WTC11 (cell line): Measurements from ENCODE around the gene DMBX1. TPM values are rescaled to one million over a fixed set of nuclear protein-coding genes. Genes with fewer than 3 reads are reported as not detected.

Source experiments
- ATAC-seq: fragments of 200-7000 bp; cut with Tn5 transposase; 2 replicates; pipeline ENCODE4 v1.10.0; 2021; ENCODE audit warnings: mild to moderate bottlenecking, moderate library complexity
- CTCF ChIA-PET: fragments of 300-600 bp; sonication (Branson Sonifier 250); formaldehyde crosslinking; loops from one replicate; lab custom pipeline; 2021; ENCODE audit warnings: antibody characterized with exemption; lab: Charles Lee
- POLR2A ChIA-PET: fragments of 350-600 bp; sonication (Branson Sonifier 250); formaldehyde crosslinking; loops from one replicate; lab custom pipeline; 2021; ENCODE audit warnings: antibody characterized with exemption; lab: Charles Lee
- DNase-seq: peaks from one replicate; pipeline ENCODE4 v3.0.0; 2021; ENCODE audit warnings: low spot score
- H3K27ac Mint-ChIP-seq: 2 replicates; pipeline ENCODE4 v1.8.0; 2021; ENCODE audit warnings: mixed read lengths
- H3K27me3 Mint-ChIP-seq: 2 replicates; pipeline ENCODE4 v1.8.0; 2021; ENCODE audit warnings: low read depth, mild to moderate bottlenecking, moderate library complexity, mixed read lengths
- H3K36me3 Mint-ChIP-seq: 2 replicates; pipeline ENCODE4 v1.8.0; 2021; ENCODE audit warnings: mixed read lengths
- H3K4me1 Mint-ChIP-seq: 2 replicates; pipeline ENCODE4 v1.8.0; 2022; ENCODE audit warnings: mixed read lengths
- H3K4me3 Mint-ChIP-seq: 2 replicates; pipeline ENCODE4 v1.8.0; 2021; ENCODE audit warnings: mild to moderate bottlenecking, moderate library complexity, mixed read lengths
- H3K9me3 Mint-ChIP-seq: 2 replicates; pipeline ENCODE4 v1.8.0; 2021; ENCODE audit warnings: mixed read lengths
- ELF4 ChIP-seq: sonication (generic); formaldehyde crosslinking; IDR thresholded peaks from 2 replicates; pipeline ENCODE4 v1.8.1; 2022; ENCODE audit warnings: low read depth, mild to moderate bottlenecking, moderate library complexity, missing genetic modification reagents
- GRHL2 ChIP-seq: fragments of 250-450 bp; sonication (Bioruptor Pico); IDR thresholded peaks from 2 replicates; pipeline ENCODE4 v1.8.0; 2022; ENCODE audit warnings: mild to moderate bottlenecking, moderate library complexity; ENCODE audit not compliant: insufficient replicate concordance, severe bottlenecking
- OVOL2 ChIP-seq: fragments of 250-450 bp; sonication (Bioruptor Pico); IDR thresholded peaks from 2 replicates; pipeline ENCODE4 v1.9.0; 2021; ENCODE audit warnings: mild to moderate bottlenecking, borderline replicate concordance
- PRRX2 ChIP-seq: fragments of 250-450 bp; sonication (Bioruptor Pico); IDR thresholded peaks from 2 replicates; pipeline ENCODE4 v1.8.0; 2021; ENCODE audit warnings: mild to moderate bottlenecking
- RORB ChIP-seq: fragments of 250-450 bp; sonication (Bioruptor Pico); IDR thresholded peaks from 2 replicates; pipeline ENCODE4 v1.9.0; 2021; ENCODE audit warnings: mild to moderate bottlenecking
- TCF7 ChIP-seq: sonication (generic); formaldehyde crosslinking; IDR thresholded peaks from 2 replicates; pipeline ENCODE4 v1.8.0; 2022; ENCODE audit warnings: mild to moderate bottlenecking, low read depth, missing genetic modification reagents, moderate library complexity
- TP53 ChIP-seq: sonication (generic); formaldehyde crosslinking; IDR thresholded peaks from 2 replicates; pipeline ENCODE4 v1.8.1; 2023; ENCODE audit warnings: mild to moderate bottlenecking, missing genetic modification reagents
- ZNF121 ChIP-seq: sonication (generic); formaldehyde crosslinking; IDR thresholded peaks from 2 replicates; pipeline ENCODE4 v1.8.0; 2023; ENCODE audit warnings: missing genetic modification reagents
- total RNA-seq: library from RNA; stranded (reverse); gene quantifications from 3 replicates; pipeline ENCODE4 v1.2.3, GENCODE V29; 2021
- TF ChIP-seq, protein P1 (sequence below): sonication (generic); formaldehyde crosslinking; IDR thresholded peaks from 2 replicates; pipeline ENCODE4 v1.8.0; 2022; ENCODE audit warnings: missing genetic modification reagents
- TF ChIP-seq, protein P2 (sequence below): fragments of 250-450 bp; sonication (Bioruptor Pico); IDR thresholded peaks from 2 replicates; pipeline ENCODE4 v1.8.0; 2021; ENCODE audit warnings: mild to moderate bottlenecking
- TF ChIP-seq, protein P3 (sequence below): fragments of 250-450 bp; sonication (Bioruptor Pico); IDR thresholded peaks from 2 replicates; pipeline ENCODE4 v1.9.0; 2021; ENCODE audit warnings: mild to moderate bottlenecking
- TF ChIP-seq, protein P4 (sequence below): sonication (generic); formaldehyde crosslinking; IDR thresholded peaks from 2 replicates; pipeline ENCODE4 v1.8.1; 2023; ENCODE audit warnings: mild to moderate bottlenecking, moderate library complexity, missing genetic modification reagents
- TF ChIP-seq, protein P5 (sequence below): fragments of 200-600 bp; IDR thresholded peaks from 2 replicates; pipeline ENCODE4 v1.8.0; 2022; ENCODE audit warnings: antibody characterized with exemption
- TF ChIP-seq, protein P6 (sequence below): sonication (generic); formaldehyde crosslinking; IDR thresholded peaks from 2 replicates; pipeline ENCODE4 v1.8.0; 2022; ENCODE audit warnings: mild to moderate bottlenecking, missing genetic modification reagents
- TF ChIP-seq, protein P7 (sequence below): fragments of 250-450 bp; sonication (Bioruptor Pico); IDR thresholded peaks from 2 replicates; pipeline ENCODE4 v1.9.0; 2021; ENCODE audit warnings: moderate library complexity, mild to moderate bottlenecking, inconsistent platforms, borderline replicate concordance
- TF ChIP-seq, protein P8 (sequence below): sonication (generic); formaldehyde crosslinking; IDR thresholded peaks from 2 replicates; pipeline ENCODE4 v1.8.1; 2022; ENCODE audit warnings: missing genetic modification reagents, borderline replicate concordance
- TF ChIP-seq, protein P9 (sequence below): sonication (generic); formaldehyde crosslinking; conservative IDR thresholded peaks from 2 replicates; pipeline ENCODE4 v1.8.1; 2023; ENCODE audit warnings: mild to moderate bottlenecking, low read depth, missing genetic modification reagents, moderate library complexity

The DMBX1 gene
- total RNA-seq, 1 experiment from 2014 or later: 3.7 TPM

DNA sequence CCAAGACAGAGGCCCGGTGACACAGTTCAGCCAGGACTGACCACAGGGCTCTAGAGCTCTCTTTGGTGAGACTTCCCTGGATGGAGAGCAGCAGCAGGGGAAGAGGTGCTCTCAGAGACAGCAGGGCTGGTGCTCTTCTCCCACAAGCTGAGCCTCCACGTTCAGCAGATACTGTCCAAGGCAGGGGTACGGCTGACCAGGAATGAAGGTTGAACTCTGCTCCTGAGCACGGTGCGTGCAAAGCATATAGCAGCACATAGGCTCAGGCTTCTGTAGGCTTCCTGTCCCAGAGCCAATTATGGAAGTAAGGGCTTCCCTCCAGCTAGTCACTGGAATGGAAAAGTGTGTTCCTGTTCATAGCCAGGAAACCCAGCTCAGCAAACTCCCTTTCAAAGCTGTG lies 23.9 kb downstream of the DMBX1 start:
- H3K9me3 Mint-ChIP-seq: no peaks in the 10 kb centered on the region
- POLR2A ChIA-PET: no interaction called here
- DNase-seq: no peak
- H3K4me3 Mint-ChIP-seq: no peak overlapping the region
- peaks cover 46% of the 10 kb centered on the region for H3K27me3 Mint-ChIP-seq
- no peak for ATAC-seq
- CTCF ChIA-PET: interaction anchor here (0.6 to 2.3 kb wide), 9 partner anchors 13 to 71 kb away, joined by 3 to 13 read pairs (median 4); no protein-coding TSS in a partner anchor
- H3K4me1 Mint-ChIP-seq: peaks cover 53% of the 10 kb centered on the region
- TF ChIP-seq OVOL2 (CRISPR knock-in tag) (no peak), PRRX2 (CRISPR knock-in tag) (no peak), GRHL2 (CRISPR knock-in tag) (no peak), ELF4 (CRISPR knock-in tag) (no peak), TP53 (no peak), RORB (CRISPR knock-in tag) (no peak)
- TF ChIP-seq, protein P1, sequence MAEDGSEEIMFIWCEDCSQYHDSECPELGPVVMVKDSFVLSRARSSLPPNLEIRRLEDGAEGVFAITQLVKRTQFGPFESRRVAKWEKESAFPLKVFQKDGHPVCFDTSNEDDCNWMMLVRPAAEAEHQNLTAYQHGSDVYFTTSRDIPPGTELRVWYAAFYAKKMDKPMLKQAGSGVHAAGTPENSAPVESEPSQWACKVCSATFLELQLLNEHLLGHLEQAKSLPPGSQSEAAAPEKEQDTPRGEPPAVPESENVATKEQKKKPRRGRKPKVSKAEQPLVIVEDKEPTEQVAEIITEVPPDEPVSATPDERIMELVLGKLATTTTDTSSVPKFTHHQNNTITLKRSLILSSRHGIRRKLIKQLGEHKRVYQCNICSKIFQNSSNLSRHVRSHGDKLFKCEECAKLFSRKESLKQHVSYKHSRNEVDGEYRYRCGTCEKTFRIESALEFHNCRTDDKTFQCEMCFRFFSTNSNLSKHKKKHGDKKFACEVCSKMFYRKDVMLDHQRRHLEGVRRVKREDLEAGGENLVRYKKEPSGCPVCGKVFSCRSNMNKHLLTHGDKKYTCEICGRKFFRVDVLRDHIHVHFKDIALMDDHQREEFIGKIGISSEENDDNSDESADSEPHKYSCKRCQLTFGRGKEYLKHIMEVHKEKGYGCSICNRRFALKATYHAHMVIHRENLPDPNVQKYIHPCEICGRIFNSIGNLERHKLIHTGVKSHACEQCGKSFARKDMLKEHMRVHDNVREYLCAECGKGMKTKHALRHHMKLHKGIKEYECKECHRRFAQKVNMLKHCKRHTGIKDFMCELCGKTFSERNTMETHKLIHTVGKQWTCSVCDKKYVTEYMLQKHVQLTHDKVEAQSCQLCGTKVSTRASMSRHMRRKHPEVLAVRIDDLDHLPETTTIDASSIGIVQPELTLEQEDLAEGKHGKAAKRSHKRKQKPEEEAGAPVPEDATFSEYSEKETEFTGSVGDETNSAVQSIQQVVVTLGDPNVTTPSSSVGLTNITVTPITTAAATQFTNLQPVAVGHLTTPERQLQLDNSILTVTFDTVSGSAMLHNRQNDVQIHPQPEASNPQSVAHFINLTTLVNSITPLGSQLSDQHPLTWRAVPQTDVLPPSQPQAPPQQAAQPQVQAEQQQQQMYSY (CRISPR knock-in tag): no peak
- TF ChIP-seq, protein P2, sequence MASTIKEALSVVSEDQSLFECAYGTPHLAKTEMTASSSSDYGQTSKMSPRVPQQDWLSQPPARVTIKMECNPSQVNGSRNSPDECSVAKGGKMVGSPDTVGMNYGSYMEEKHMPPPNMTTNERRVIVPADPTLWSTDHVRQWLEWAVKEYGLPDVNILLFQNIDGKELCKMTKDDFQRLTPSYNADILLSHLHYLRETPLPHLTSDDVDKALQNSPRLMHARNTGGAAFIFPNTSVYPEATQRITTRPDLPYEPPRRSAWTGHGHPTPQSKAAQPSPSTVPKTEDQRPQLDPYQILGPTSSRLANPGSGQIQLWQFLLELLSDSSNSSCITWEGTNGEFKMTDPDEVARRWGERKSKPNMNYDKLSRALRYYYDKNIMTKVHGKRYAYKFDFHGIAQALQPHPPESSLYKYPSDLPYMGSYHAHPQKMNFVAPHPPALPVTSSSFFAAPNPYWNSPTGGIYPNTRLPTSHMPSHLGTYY (CRISPR knock-in tag): no peak
- TF ChIP-seq, protein P3, sequence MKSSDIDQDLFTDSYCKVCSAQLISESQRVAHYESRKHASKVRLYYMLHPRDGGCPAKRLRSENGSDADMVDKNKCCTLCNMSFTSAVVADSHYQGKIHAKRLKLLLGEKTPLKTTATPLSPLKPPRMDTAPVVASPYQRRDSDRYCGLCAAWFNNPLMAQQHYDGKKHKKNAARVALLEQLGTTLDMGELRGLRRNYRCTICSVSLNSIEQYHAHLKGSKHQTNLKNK (CRISPR knock-in tag): no peak
- TF ChIP-seq, protein P4, sequence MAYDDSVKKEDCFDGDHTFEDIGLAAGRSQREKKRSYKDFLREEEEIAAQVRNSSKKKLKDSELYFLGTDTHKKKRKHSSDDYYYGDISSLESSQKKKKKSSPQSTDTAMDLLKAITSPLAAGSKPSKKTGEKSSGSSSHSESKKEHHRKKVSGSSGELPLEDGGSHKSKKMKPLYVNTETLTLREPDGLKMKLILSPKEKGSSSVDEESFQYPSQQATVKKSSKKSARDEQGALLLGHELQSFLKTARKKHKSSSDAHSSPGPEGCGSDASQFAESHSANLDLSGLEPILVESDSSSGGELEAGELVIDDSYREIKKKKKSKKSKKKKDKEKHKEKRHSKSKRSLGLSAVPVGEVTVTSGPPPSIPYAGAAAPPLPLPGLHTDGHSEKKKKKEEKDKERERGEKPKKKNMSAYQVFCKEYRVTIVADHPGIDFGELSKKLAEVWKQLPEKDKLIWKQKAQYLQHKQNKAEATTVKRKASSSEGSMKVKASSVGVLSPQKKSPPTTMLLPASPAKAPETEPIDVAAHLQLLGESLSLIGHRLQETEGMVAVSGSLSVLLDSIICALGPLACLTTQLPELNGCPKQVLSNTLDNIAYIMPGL (CRISPR knock-in tag): no peak
- TF ChIP-seq, protein P5, sequence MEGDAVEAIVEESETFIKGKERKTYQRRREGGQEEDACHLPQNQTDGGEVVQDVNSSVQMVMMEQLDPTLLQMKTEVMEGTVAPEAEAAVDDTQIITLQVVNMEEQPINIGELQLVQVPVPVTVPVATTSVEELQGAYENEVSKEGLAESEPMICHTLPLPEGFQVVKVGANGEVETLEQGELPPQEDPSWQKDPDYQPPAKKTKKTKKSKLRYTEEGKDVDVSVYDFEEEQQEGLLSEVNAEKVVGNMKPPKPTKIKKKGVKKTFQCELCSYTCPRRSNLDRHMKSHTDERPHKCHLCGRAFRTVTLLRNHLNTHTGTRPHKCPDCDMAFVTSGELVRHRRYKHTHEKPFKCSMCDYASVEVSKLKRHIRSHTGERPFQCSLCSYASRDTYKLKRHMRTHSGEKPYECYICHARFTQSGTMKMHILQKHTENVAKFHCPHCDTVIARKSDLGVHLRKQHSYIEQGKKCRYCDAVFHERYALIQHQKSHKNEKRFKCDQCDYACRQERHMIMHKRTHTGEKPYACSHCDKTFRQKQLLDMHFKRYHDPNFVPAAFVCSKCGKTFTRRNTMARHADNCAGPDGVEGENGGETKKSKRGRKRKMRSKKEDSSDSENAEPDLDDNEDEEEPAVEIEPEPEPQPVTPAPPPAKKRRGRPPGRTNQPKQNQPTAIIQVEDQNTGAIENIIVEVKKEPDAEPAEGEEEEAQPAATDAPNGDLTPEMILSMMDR: no peak
- TF ChIP-seq, protein P6, sequence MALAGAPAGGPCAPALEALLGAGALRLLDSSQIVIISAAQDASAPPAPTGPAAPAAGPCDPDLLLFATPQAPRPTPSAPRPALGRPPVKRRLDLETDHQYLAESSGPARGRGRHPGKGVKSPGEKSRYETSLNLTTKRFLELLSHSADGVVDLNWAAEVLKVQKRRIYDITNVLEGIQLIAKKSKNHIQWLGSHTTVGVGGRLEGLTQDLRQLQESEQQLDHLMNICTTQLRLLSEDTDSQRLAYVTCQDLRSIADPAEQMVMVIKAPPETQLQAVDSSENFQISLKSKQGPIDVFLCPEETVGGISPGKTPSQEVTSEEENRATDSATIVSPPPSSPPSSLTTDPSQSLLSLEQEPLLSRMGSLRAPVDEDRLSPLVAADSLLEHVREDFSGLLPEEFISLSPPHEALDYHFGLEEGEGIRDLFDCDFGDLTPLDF (CRISPR knock-in tag): no peak
- TF ChIP-seq, protein P7, sequence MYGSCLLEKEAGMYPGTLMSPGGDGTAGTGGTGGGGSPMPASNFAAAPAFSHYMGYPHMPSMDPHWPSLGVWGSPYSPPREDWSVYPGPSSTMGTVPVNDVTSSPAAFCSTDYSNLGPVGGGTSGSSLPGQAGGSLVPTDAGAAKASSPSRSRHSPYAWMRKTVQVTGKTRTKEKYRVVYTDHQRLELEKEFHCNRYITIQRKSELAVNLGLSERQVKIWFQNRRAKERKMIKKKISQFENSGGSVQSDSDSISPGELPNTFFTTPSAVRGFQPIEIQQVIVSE (CRISPR knock-in tag): no peak
- H3K36me3 Mint-ChIP-seq: no peaks in the 10 kb centered on the region
- no peak overlapping the region for H3K27ac Mint-ChIP-seq

DNA sequence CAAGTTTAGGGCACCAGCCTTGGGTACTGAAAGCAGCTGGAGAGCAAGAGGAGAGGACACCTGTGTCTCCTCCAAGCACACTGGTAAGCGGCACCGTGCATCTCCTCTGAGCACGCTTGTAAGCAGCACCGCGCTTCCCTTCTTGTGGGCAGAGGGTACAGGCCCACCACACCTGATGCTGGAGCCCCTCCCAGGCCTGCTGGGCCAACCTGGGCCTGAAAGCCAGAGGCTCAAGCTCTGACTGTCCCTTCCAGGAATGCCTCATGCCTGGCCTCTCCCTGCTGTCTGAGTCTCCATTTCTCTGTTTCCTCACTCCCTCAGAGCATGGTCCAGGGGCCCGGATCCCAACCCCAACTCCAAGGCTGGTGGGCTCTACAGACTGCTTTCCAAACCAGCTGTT lies 25.9 kb downstream of the DMBX1 start:
- no peak for ATAC-seq
- peaks cover 68% of the 10 kb centered on the region for H3K4me1 Mint-ChIP-seq
- TF ChIP-seq, protein P8, sequence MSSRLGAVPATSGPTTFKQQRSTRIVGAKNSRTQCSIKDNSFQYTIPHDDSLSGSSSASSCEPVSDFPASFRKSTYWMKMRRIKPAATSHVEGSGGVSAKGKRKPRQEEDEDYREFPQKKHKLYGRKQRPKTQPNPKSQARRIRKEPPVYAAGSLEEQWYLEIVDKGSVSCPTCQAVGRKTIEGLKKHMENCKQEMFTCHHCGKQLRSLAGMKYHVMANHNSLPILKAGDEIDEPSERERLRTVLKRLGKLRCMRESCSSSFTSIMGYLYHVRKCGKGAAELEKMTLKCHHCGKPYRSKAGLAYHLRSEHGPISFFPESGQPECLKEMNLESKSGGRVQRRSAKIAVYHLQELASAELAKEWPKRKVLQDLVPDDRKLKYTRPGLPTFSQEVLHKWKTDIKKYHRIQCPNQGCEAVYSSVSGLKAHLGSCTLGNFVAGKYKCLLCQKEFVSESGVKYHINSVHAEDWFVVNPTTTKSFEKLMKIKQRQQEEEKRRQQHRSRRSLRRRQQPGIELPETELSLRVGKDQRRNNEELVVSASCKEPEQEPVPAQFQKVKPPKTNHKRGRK (CRISPR knock-in tag): no peak
- TF ChIP-seq TCF7 (CRISPR knock-in tag) (no peak), ZNF121 (CRISPR knock-in tag) (0 out of 2 replicates have a peak, but pooled peaks have one; percentile 48)
- TF ChIP-seq, protein P9, sequence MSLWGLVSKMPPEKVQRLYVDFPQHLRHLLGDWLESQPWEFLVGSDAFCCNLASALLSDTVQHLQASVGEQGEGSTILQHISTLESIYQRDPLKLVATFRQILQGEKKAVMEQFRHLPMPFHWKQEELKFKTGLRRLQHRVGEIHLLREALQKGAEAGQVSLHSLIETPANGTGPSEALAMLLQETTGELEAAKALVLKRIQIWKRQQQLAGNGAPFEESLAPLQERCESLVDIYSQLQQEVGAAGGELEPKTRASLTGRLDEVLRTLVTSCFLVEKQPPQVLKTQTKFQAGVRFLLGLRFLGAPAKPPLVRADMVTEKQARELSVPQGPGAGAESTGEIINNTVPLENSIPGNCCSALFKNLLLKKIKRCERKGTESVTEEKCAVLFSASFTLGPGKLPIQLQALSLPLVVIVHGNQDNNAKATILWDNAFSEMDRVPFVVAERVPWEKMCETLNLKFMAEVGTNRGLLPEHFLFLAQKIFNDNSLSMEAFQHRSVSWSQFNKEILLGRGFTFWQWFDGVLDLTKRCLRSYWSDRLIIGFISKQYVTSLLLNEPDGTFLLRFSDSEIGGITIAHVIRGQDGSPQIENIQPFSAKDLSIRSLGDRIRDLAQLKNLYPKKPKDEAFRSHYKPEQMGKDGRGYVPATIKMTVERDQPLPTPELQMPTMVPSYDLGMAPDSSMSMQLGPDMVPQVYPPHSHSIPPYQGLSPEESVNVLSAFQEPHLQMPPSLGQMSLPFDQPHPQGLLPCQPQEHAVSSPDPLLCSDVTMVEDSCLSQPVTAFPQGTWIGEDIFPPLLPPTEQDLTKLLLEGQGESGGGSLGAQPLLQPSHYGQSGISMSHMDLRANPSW: no peak
- TF ChIP-seq, all 79 proteins: peak for 1
- ChIA-PET POLR2A (no interaction called here), CTCF (interaction anchor here (1.2 to 3.7 kb wide), 3 partner anchors 17 to 74 kb away, joined by 5 to 25 read pairs (median 8); no protein-coding TSS in a partner anchor)
- no peak overlapping the region for H3K4me3 Mint-ChIP-seq
- peaks cover 49% of the 10 kb centered on the region for H3K27me3 Mint-ChIP-seq
- DNase-seq: no peak
- no peak overlapping the region for H3K27ac Mint-ChIP-seq
- H3K9me3 Mint-ChIP-seq: no peaks in the 10 kb centered on the region
- no peaks in the 10 kb centered on the region for H3K36me3 Mint-ChIP-seq
